K562 (cell line): ENCODE measurements around the gene SLFNL1. TPM values are rescaled to one million over a fixed set of nuclear protein-coding genes. Genes with fewer than 3 reads are reported as not detected.

ENCODE experiments used
- BACH1 ChIP-seq: fragments of 200-800 bp; sonication (Bioruptor generic); IDR thresholded peaks from 2 replicates; pipeline ENCODE4 v1.6.1; 2016; ENCODE audit warnings: missing genetic modification characterization, missing compliant biosample characterization
- MYNN ChIP-seq, 2 experiments: sonication (generic); formaldehyde crosslinking in 1 of 2; IDR thresholded peaks; 2 replicates each; pipeline versions ENCODE4 v1.5.0 to v1.6.1; 2016 to 2020; ENCODE audit warnings: antibody characterized with exemption in 1 of 2, missing genetic modification reagents in 1 of 2
- NFE2L1 ChIP-seq: fragments of 450-650 bp; IDR thresholded peaks from 2 replicates; pipeline ENCODE4 v1.6.1; 2016; ENCODE audit warnings: missing genetic modification characterization, low read depth, mild to moderate bottlenecking, missing compliant biosample characterization, moderate library complexity, borderline replicate concordance
- SMARCE1 ChIP-seq: fragments of 450-650 bp; IDR thresholded peaks from 2 replicates; pipeline ENCODE4 v1.7.1; 2016; ENCODE audit warnings: mild to moderate bottlenecking
- SMC3 ChIP-seq: conservative IDR thresholded peaks from 2 replicates; pipeline ENCODE4 v1.6.1; 2011; ENCODE audit warnings: low read depth, low read length, improper control_type of control experiment; ENCODE audit not compliant: insufficient read depth
- STAT5A ChIP-seq: IDR thresholded peaks from 2 replicates; pipeline ENCODE4 v1.6.1; 2012; ENCODE audit warnings: low read length, inconsistent platforms, borderline replicate concordance
- TGIF2 ChIP-seq: sonication (generic); formaldehyde crosslinking; IDR thresholded peaks from 2 replicates; pipeline ENCODE4 v1.8.1; 2022; ENCODE audit warnings: mild to moderate bottlenecking, missing genetic modification reagents, moderate library complexity
- ZKSCAN1 ChIP-seq: fragments of 150-350 bp; IDR thresholded peaks from 2 replicates; pipeline ENCODE4 v1.6.1; 2016; ENCODE audit warnings: low read depth, low read length
- ZNF140 ChIP-seq: fragments of 250-450 bp; sonication (Bioruptor Pico); IDR thresholded peaks from 2 replicates; pipeline ENCODE4 v1.8.0; 2021; ENCODE audit warnings: moderate library complexity, mild to moderate bottlenecking, inconsistent platforms
- ZNF644 ChIP-seq: fragments of 200-800 bp; sonication (Bioruptor generic); IDR thresholded peaks from 2 replicates; pipeline ENCODE4 v1.6.1; 2016; ENCODE audit warnings: low read depth, missing genetic modification characterization, missing compliant biosample characterization
- ZNF764 ChIP-seq: fragments of 250-450 bp; sonication (Bioruptor Pico); IDR thresholded peaks from 2 replicates; pipeline ENCODE4 v1.4.0; 2020; ENCODE audit warnings: low read depth, mild to moderate bottlenecking, moderate library complexity
- polyA plus RNA-seq, 8 experiments: library from polyadenylated mRNA; depleted of rRNA in 4 of 8; stranded (reverse) in 5 of 8; unstranded in 3 of 8; fragments of >200 nt; fragmentation: Nextera tagmentation in 2 of 8; fragmentation: Illumina TruSeq in 1 of 8; extraction: Ambion mirVana in 2 of 8; extraction: Trizol in 1 of 8; gene quantifications; 2 replicates each; pipeline versions ENCODE4 v1.2.1 to v1.2.3, GENCODE V29; 2011 to 2014; ENCODE audit warnings: inconsistent platforms in 1 of 8, missing spikeins in 1 of 8
- total RNA-seq, 7 experiments: library from RNA; depleted of rRNA in 6 of 7; stranded (reverse); fragments of >200 nt in 6 of 7; fragmentation: Illumina TruSeq in 2 of 7; extraction: Trizol in 2 of 7; gene quantifications; 2 replicates each; pipeline versions ENCODE4 v1.2.1 to v1.2.3, GENCODE V29; 2011 to 2021; ENCODE audit warnings: low replicate concordance in 1 of 7
- TF ChIP-seq, protein P1 (sequence below): fragments of 250-450 bp; sonication (Bioruptor Pico); IDR thresholded peaks from 2 replicates; pipeline ENCODE4 v1.4.0; 2020
- TF ChIP-seq, protein P2 (sequence below): fragments of 200-400 bp; formaldehyde crosslinking; IDR thresholded peaks from 2 replicates; pipeline ENCODE4 v1.6.1; 2017; ENCODE audit warnings: mild to moderate bottlenecking, low read depth, low read length, moderate library complexity
- TF ChIP-seq, protein P3 (sequence below): fragments of 450-650 bp; IDR thresholded peaks from 2 replicates; pipeline ENCODE4 v1.6.1; 2016; ENCODE audit warnings: low read depth, mild to moderate bottlenecking, moderate library complexity
- TF ChIP-seq, protein P4 (sequence below): sonication (generic); formaldehyde crosslinking; IDR thresholded peaks from 2 replicates; pipeline ENCODE4 v1.8.0; 2022; ENCODE audit warnings: mild to moderate bottlenecking, missing genetic modification reagents
- TF ChIP-seq, protein P5 (sequence below): fragments of 250-450 bp; sonication (Bioruptor Pico); IDR thresholded peaks from 2 replicates; pipeline ENCODE4 v1.9.0; 2021; ENCODE audit warnings: mild to moderate bottlenecking, inconsistent platforms

SLFNL1 gene
- total and polyA plus RNA-seq, 9 of the 15 experiments (the other 6 are each of a cell fraction or from before 2014, with no cell fraction given) = 0.05 to 0.14 (median 0.06) TPM; not detected in 5

DNA sequence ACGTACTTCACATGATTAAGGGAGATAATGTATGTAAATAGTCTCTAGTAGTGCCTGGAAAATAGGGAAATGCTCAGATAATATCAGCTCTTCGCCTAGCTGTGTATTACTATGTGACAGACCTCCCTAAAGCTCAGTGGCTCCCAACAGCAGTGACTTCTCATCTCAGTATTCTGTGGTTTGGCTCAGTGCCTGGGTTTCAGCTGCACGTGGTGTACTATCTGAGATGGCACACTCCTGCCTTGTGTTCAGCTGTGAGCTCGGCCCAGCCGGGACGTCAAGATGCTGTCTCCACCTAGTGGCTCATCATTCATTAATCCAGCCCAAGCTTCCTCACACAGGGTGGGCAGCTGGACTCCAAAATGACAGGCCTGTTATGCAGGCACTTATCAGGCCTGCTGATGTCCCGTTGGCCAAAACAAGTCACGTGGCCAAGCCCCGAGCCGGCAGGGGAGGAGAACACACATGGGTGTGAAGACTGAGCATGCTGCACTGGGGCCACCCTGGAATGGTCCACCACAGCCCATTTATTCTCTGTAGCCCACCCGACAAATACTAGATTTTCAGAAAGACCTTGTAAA is 17.8 kb downstream of the SLFNL1 start (continued):
- TF ChIP-seq, protein P1, sequence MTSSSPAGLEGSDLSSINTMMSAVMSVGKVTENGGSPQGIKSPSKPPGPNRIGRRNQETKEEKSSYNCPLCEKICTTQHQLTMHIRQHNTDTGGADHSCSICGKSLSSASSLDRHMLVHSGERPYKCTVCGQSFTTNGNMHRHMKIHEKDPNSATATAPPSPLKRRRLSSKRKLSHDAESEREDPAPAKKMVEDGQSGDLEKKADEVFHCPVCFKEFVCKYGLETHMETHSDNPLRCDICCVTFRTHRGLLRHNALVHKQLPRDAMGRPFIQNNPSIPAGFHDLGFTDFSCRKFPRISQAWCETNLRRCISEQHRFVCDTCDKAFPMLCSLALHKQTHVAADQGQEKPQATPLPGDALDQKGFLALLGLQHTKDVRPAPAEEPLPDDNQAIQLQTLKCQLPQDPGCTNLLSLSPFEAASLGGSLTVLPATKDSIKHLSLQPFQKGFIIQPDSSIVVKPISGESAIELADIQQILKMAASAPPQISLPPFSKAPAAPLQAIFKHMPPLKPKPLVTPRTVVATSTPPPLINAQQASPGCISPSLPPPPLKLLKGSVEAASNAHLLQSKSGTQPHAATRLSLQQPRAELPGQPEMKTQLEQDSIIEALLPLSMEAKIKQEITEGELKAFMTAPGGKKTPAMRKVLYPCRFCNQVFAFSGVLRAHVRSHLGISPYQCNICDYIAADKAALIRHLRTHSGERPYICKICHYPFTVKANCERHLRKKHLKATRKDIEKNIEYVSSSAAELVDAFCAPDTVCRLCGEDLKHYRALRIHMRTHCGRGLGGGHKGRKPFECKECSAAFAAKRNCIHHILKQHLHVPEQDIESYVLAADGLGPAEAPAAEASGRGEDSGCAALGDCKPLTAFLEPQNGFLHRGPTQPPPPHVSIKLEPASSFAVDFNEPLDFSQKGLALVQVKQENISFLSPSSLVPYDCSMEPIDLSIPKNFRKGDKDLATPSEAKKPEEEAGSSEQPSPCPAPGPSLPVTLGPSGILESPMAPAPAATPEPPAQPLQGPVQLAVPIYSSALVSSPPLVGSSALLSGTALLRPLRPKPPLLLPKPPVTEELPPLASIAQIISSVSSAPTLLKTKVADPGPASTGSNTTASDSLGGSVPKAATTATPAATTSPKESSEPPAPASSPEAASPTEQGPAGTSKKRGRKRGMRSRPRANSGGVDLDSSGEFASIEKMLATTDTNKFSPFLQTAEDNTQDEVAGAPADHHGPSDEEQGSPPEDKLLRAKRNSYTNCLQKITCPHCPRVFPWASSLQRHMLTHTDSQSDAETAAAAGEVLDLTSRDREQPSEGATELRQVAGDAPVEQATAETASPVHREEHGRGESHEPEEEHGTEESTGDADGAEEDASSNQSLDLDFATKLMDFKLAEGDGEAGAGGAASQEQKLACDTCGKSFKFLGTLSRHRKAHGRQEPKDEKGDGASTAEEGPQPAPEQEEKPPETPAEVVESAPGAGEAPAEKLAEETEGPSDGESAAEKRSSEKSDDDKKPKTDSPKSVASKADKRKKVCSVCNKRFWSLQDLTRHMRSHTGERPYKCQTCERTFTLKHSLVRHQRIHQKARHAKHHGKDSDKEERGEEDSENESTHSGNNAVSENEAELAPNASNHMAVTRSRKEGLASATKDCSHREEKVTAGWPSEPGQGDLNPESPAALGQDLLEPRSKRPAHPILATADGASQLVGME (CRISPR knock-in tag) = no peak
- TF ChIP-seq ZNF140 (CRISPR knock-in tag) = no peak
- TF ChIP-seq, protein P2, sequence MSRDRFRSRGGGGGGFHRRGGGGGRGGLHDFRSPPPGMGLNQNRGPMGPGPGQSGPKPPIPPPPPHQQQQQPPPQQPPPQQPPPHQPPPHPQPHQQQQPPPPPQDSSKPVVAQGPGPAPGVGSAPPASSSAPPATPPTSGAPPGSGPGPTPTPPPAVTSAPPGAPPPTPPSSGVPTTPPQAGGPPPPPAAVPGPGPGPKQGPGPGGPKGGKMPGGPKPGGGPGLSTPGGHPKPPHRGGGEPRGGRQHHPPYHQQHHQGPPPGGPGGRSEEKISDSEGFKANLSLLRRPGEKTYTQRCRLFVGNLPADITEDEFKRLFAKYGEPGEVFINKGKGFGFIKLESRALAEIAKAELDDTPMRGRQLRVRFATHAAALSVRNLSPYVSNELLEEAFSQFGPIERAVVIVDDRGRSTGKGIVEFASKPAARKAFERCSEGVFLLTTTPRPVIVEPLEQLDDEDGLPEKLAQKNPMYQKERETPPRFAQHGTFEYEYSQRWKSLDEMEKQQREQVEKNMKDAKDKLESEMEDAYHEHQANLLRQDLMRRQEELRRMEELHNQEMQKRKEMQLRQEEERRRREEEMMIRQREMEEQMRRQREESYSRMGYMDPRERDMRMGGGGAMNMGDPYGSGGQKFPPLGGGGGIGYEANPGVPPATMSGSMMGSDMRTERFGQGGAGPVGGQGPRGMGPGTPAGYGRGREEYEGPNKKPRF = no peak
- TF ChIP-seq ZKSCAN1 = peak; percentile 74; the same call in 1 of the 2 replicates
- TF ChIP-seq, protein P3, sequence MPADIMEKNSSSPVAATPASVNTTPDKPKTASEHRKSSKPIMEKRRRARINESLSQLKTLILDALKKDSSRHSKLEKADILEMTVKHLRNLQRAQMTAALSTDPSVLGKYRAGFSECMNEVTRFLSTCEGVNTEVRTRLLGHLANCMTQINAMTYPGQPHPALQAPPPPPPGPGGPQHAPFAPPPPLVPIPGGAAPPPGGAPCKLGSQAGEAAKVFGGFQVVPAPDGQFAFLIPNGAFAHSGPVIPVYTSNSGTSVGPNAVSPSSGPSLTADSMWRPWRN = peak; percentile 100
- TF ChIP-seq MYNN (IDR thresholded peaks at IDR 0.05) = peak; percentile 98
- TF ChIP-seq MYNN (CRISPR knock-in tag; IDR thresholded peaks at IDR 0.05) = no peak
- TF ChIP-seq NFE2L1 (tag) = no peak
- TF ChIP-seq, protein P4, sequence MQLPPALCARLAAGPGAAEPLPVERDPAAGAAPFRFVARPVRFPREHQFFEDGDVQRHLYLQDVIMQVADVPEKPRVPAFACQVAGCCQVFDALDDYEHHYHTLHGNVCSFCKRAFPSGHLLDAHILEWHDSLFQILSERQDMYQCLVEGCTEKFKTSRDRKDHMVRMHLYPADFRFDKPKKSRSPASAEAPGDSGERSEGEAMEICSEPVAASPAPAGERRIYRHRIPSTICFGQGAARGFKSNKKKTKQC = no peak
- peak; percentile 60; the same call in 1 of the 2 replicates for TF ChIP-seq BACH1 (tag)
- TF ChIP-seq SMARCE1 = peak; percentile 95
- TF ChIP-seq STAT5A = peak; percentile 91
- no peak for TF ChIP-seq ZNF764 (CRISPR knock-in tag)
- TF ChIP-seq TGIF2 (CRISPR knock-in tag) = no peak; the same call in 1 of the 2 replicates
- TF ChIP-seq SMC3 = 0 out of 2 replicates have a peak, but pooled peaks have one; percentile 51
- TF ChIP-seq, protein P5, sequence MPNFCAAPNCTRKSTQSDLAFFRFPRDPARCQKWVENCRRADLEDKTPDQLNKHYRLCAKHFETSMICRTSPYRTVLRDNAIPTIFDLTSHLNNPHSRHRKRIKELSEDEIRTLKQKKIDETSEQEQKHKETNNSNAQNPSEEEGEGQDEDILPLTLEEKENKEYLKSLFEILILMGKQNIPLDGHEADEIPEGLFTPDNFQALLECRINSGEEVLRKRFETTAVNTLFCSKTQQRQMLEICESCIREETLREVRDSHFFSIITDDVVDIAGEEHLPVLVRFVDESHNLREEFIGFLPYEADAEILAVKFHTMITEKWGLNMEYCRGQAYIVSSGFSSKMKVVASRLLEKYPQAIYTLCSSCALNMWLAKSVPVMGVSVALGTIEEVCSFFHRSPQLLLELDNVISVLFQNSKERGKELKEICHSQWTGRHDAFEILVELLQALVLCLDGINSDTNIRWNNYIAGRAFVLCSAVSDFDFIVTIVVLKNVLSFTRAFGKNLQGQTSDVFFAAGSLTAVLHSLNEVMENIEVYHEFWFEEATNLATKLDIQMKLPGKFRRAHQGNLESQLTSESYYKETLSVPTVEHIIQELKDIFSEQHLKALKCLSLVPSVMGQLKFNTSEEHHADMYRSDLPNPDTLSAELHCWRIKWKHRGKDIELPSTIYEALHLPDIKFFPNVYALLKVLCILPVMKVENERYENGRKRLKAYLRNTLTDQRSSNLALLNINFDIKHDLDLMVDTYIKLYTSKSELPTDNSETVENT (CRISPR knock-in tag) = 0 out of 2 replicates have a peak, but pooled peaks have one; percentile 35
- TF ChIP-seq ZNF644 (tag) = peak; percentile 94
